ENCODE data around the gene ZNF90. TPM values are rescaled to one million over a fixed set of nuclear protein-coding genes. Genes with fewer than 3 reads are reported as not detected.
"Not testable (repeated sequence)": the region's sequence is repeated elsewhere in the genome, so short reads cannot be mapped to it uniquely, and the experiment has no call there.

ZNF90 gene
- total and polyA plus RNA-seq, 3 donors from 2014 or later: 2.2 to 9.2 (median 3.9) TPM

GRCh38 chr19:20151617-20152145 lies 73.9 kb downstream of the ZNF90 start:
- no peaks in the 10 kb centered on the region for H3K4me1 ChIP-seq
- intact Hi-C loops (cut with DNase I; ENCODE audit: low total_unique reads): no loop called here
- H3K36me3 ChIP-seq (ENCODE audit: low read depth, missing control alignments): no peaks in the 10 kb centered on the region
- no peak overlapping the region for H3K4me3 ChIP-seq
- TF ChIP-seq CTCF (IDR thresholded peaks at IDR 0.05) (no peak), POLR2A (IDR thresholded peaks at IDR 0.05) (no peak)
- WGBS, 2 donors: 89 to 92% methylated on average over 4 to 12 of the region's 12 CpGs
- H3K27ac ChIP-seq: no peak overlapping the region
- no peaks in the 10 kb centered on the region for H3K9me3 ChIP-seq
- DNase-seq: no peak
- H3K27me3 ChIP-seq: no peaks in the 10 kb centered on the region

GRCh38 chr19:20152506-20152905 lies 74.7 kb downstream of the ZNF90 start:
- intact Hi-C loops (cut with DNase I; ENCODE audit: low total_unique reads); H3K9me3 ChIP-seq; H3K4me1 ChIP-seq; H3K27me3 ChIP-seq; DNase-seq; H3K4me3 ChIP-seq; H3K27ac ChIP-seq; H3K36me3 ChIP-seq (ENCODE audit: low read depth, missing control alignments): not testable (repeated sequence)
- 72 to 73% methylated on average over 12 to 15 of the region's 15 CpGs for WGBS, 2 donors

- H3K4me1 ChIP-seq: no peaks in the 10 kb centered on the region
- no peak for TF ChIP-seq POLR2A (IDR thresholded peaks at IDR 0.05)
- no peaks in the 10 kb centered on the region for H3K9me3 ChIP-seq
- DNase-seq: no peak
- no peak overlapping the region for H3K27ac ChIP-seq
- no peak overlapping the region for H3K4me3 ChIP-seq
- no peaks in the 10 kb centered on the region for H3K36me3 ChIP-seq (ENCODE audit: low read depth, missing control alignments)
- intact Hi-C loops (cut with DNase I; ENCODE audit: low total_unique reads): no loop called here
- WGBS, 2 donors: 89 to 95% methylated on average over 4 of the region's 4 CpGs
- H3K27me3 ChIP-seq: no peaks in the 10 kb centered on the region
Measured at GRCh38 chr19:20153281-20153680, 75.5 kb downstream of the ZNF90 start.

- H3K36me3 ChIP-seq (ENCODE audit: low read depth, missing control alignments): no peaks in the 10 kb centered on the region
- no peak overlapping the region for H3K27ac ChIP-seq
- TF ChIP-seq POLR2A (IDR thresholded peaks at IDR 0.05): no peak
- TF ChIP-seq CTCF (IDR thresholded peaks at IDR 0.05): no peak
- no peak for DNase-seq
- intact Hi-C loops (cut with DNase I; ENCODE audit: low total_unique reads): no loop called here
- H3K4me3 ChIP-seq: no peak overlapping the region
- H3K4me1 ChIP-seq: no peaks in the 10 kb centered on the region
- no peaks in the 10 kb centered on the region for H3K27me3 ChIP-seq
- WGBS, 2 donors: 80 to 81% methylated on average over 4 of the region's 4 CpGs
- no peaks in the 10 kb centered on the region for H3K9me3 ChIP-seq
Measured at GRCh38 chr19:20154636-20155035, 76.8 kb downstream of the ZNF90 start.

- Histone ChIP-seq H3K27me3 (no peaks in the 10 kb centered on the region), H3K9me3 (no peaks in the 10 kb centered on the region), H3K27ac (no peak overlapping the region), H3K36me3 (ENCODE audit: low read depth, missing control alignments) (no peaks in the 10 kb centered on the region), H3K4me1 (peaks cover 2% of the 10 kb centered on the region), H3K4me3 (no peak overlapping the region)
- intact Hi-C loops (cut with DNase I; ENCODE audit: low total_unique reads): no loop called here
- WGBS, 2 donors: 93 to 94% methylated on average over 3 of the region's 3 CpGs
- no peak for DNase-seq
- TF ChIP-seq POLR2A (IDR thresholded peaks at IDR 0.05): no peak
- TF ChIP-seq CTCF (IDR thresholded peaks at IDR 0.05): no peak
Measured at GRCh38 chr19:20162821-20163220, 85.0 kb downstream of the ZNF90 start.

- Histone ChIP-seq H3K9me3 (no peaks in the 10 kb centered on the region), H3K36me3 (ENCODE audit: low read depth, missing control alignments) (no peaks in the 10 kb centered on the region), H3K27ac (no peak overlapping the region), H3K27me3 (no peaks in the 10 kb centered on the region), H3K4me3 (no peak overlapping the region), H3K4me1 (peaks cover 4% of the 10 kb centered on the region)
- WGBS, 2 donors: 88 to 92% methylated on average over 1 of the region's 1 CpG
- intact Hi-C loops (cut with DNase I; ENCODE audit: low total_unique reads): no loop called here
- no peak for TF ChIP-seq POLR2A (IDR thresholded peaks at IDR 0.05)
- TF ChIP-seq CTCF (IDR thresholded peaks at IDR 0.05): no peak
- no peak for DNase-seq
Measured at GRCh38 chr19:20164456-20164855, 86.7 kb downstream of the ZNF90 start.
